Naive thymus-derived CD4-positive, alpha-beta T cell (primary cell): ENCODE data around the gene DHX40. TPM values are rescaled to one million over a fixed set of nuclear protein-coding genes. Genes with fewer than 3 reads are reported as not detected.
"Not testable (repeated sequence)": the region's sequence is repeated elsewhere in the genome, so short reads cannot be mapped to it uniquely, and the experiment has no call there.

Source experiments
- ATAC-seq: fragments of 150-1000 bp; cut with Tn5 transposase; 2 replicates; pipeline ENCODE4 v1.10.0; 2021; ENCODE audit warnings: mild to moderate bottlenecking, moderate library complexity
- CTCF ChIA-PET: fragments of 350-600 bp; sonication (Branson Sonifier 250); formaldehyde crosslinking; loops from one replicate; lab custom pipeline; 2021; ENCODE audit warnings: antibody characterized with exemption; lab: Charles Lee
- POLR2A ChIA-PET: fragments of 350-600 bp; sonication (Branson Sonifier 250); formaldehyde crosslinking; loops from one replicate; lab custom pipeline; 2021; ENCODE audit warnings: antibody characterized with exemption, inconsistent platforms; lab: Charles Lee
- DNase-seq, 9 donors: peaks; one replicate each; pipeline versions ENCODE4 v3.0.0 to v3.0.0-alpha.2; 2020 to 2022; ENCODE audit warnings: mixed read lengths in 1 of 9
- H3K27ac ChIP-seq: one replicate; pipeline ENCODE4 v1.7.0; 2013; ENCODE audit warnings: mild to moderate bottlenecking, low read depth, low read length, moderate library complexity
- H3K27me3 ChIP-seq, 2 donors: one replicate each; pipeline ENCODE4 v1.7.0; 2013; ENCODE audit warnings: low read length in 2 of 2, mild to moderate bottlenecking in 2 of 2, moderate library complexity in 2 of 2; ENCODE audit not compliant: control insufficient read depth in 2 of 2, insufficient read depth in 2 of 2
- H3K36me3 ChIP-seq, 3 experiments: 1 replicate in 2 of 3; 2 replicates in 1 of 3; pipeline ENCODE4 v1.7.0; 2013; ENCODE audit warnings: low read length in 3 of 3, mild to moderate bottlenecking in 3 of 3, moderate library complexity in 1 of 3; ENCODE audit not compliant: insufficient read depth in 3 of 3, control insufficient read depth in 2 of 3
- H3K4me1 ChIP-seq, 2 donors: one replicate each; pipeline ENCODE4 v1.7.0; 2013; ENCODE audit warnings: low read length in 2 of 2, mild to moderate bottlenecking in 2 of 2, moderate library complexity in 1 of 2; ENCODE audit not compliant: control insufficient read depth in 2 of 2, insufficient read depth in 2 of 2
- H3K4me3 ChIP-seq: 2 replicates; pipeline ENCODE4 v1.7.0; 2013; ENCODE audit warnings: mild to moderate bottlenecking, low read length
- H3K9me3 ChIP-seq, 3 experiments: 1 replicate in 2 of 3; 2 replicates in 1 of 3; pipeline ENCODE4 v1.7.0; 2013; ENCODE audit warnings: low read length in 3 of 3; ENCODE audit not compliant: control insufficient read depth in 2 of 3
- H3K27ac Mint-ChIP-seq, 9 donors: one replicate each; pipeline ENCODE4 v1.8.0; 2020 to 2022; ENCODE audit warnings: mixed read lengths in 9 of 9, mild to moderate bottlenecking in 8 of 9, moderate library complexity in 5 of 9, inconsistent platforms in 2 of 9
- H3K27me3 Mint-ChIP-seq, 5 donors: one replicate each; pipeline ENCODE4 v1.8.0; 2021 to 2022; ENCODE audit warnings: mixed read lengths in 5 of 5, mild to moderate bottlenecking in 1 of 5
- H3K36me3 Mint-ChIP-seq, 5 donors: one replicate each; pipeline ENCODE4 v1.8.0; 2020 to 2022; ENCODE audit warnings: mixed read lengths in 5 of 5, mild to moderate bottlenecking in 3 of 5, inconsistent platforms in 1 of 5
- H3K4me1 Mint-ChIP-seq, 7 donors: one replicate each; pipeline ENCODE4 v1.8.0; 2020 to 2022; ENCODE audit warnings: mixed read lengths in 7 of 7, mild to moderate bottlenecking in 3 of 7, inconsistent platforms in 1 of 7
- H3K4me3 Mint-ChIP-seq, 10 donors: one replicate each; pipeline ENCODE4 v1.8.0; 2020 to 2022; ENCODE audit warnings: mild to moderate bottlenecking in 10 of 10, mixed read lengths in 10 of 10, moderate library complexity in 6 of 10, inconsistent platforms in 2 of 10
- H3K9me3 Mint-ChIP-seq, 11 donors: one replicate each; pipeline ENCODE4 v1.8.0; 2020 to 2022; ENCODE audit warnings: mixed read lengths in 11 of 11, mild to moderate bottlenecking in 4 of 11, inconsistent platforms in 1 of 11, moderate library complexity in 1 of 11
- intact Hi-C, 2 donors: fragments of 100-400 bp; cut with micrococcal nuclease; formaldehyde crosslinking; loops; one replicate each; pipeline ENCODE4 v1.15.1; 2023
- polyA plus RNA-seq, 2 donors: library from polyadenylated mRNA; unstranded; fragments of 300-500 nt; fragmentation: Illumina TruSeq; gene quantifications; one replicate each; pipeline ENCODE4 v1.2.3, GENCODE V29; 2021
- total RNA-seq, 6 experiments: library from RNA in 5 of 6; stranded (reverse) in 5 of 6; gene quantifications; 1 replicate in 5 of 6; 2 replicates in 1 of 6; pipeline ENCODE4 v1.2.3 and lab custom pipeline; 2021 to 2026

The DHX40 gene
- total and polyA plus RNA-seq, 7 experiments from 2014 or later: 21.3 to 44.9 (median 28.5) TPM

GRCh38 chr17:59647288-59647687 is 81.9 kb downstream of the DHX40 start:
- Mint-ChIP-seq H3K27me3 (no peaks in the 10 kb centered on the region), H3K27ac (peak overlapping the region in 2 of 9 donors; percentile 2 to 28), H3K4me1 (peaks cover 23 to 73% (median 61%) of the 10 kb centered on the region in 7 donors), H3K36me3 (peaks cover 19 to 52% (median 21%) of the 10 kb centered on the region in 5 donors), H3K4me3 (no peak overlapping the region), H3K9me3 (no peaks in the 10 kb centered on the region)
- DNase-seq: no peak
- Histone ChIP-seq H3K9me3 (no peaks in the 10 kb centered on the region), H3K4me3 (no peak overlapping the region), H3K27ac (no peak overlapping the region), H3K36me3 (peaks cover 0 to 49% (median 4%) of the 10 kb centered on the region in 3 experiments), H3K27me3 (no peaks in the 10 kb centered on the region), H3K4me1 (peaks cover 11% of the 10 kb centered on the region in 2 donors)
- no peak for ATAC-seq
- intact Hi-C loops: no loop called here
- POLR2A ChIA-PET: interaction anchor here (1.2 kb wide), 1 partner anchor 28 kb away, joined by 4 read pairs; no protein-coding TSS in a partner anchor
- CTCF ChIA-PET: no interaction called here

DNA sequence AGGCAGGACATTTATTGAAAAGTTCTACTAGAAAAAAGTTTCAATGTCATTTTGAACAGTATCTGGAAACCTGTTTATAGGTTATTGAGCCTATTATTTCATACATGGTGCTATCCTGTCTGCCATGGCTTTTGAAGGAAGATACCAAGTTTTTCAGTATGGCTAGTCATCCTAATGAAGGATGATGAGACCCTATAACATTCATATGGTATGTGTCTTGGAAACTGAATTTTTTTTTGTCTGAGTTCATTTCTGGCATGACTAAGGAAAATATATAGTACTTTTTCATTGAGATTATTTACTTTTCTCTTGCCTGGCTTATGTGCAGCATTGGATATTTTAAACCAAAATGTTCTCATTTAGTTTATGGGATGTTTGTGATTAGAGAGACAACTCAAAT is 84.5 kb downstream of the DHX40 start:
- DNase-seq (no peak), ATAC-seq (no peak)
- no peaks in the 10 kb centered on the region for H3K9me3 Mint-ChIP-seq
- ChIA-PET POLR2A (no interaction called here), CTCF (no interaction called here)
- H3K27me3 Mint-ChIP-seq: no peaks in the 10 kb centered on the region
- Histone ChIP-seq H3K4me1 (peaks cover 5 to 10% of the 10 kb centered on the region in 2 donors), H3K27me3 (no peaks in the 10 kb centered on the region), H3K36me3 (peaks cover 4 to 49% (median 4%) of the 10 kb centered on the region in 3 experiments), H3K9me3 (no peaks in the 10 kb centered on the region), H3K27ac (no peak overlapping the region), H3K4me3 (no peak overlapping the region)
- no peak overlapping the region for H3K4me3 Mint-ChIP-seq
- H3K36me3 Mint-ChIP-seq: peaks cover 21 to 55% (median 32%) of the 10 kb centered on the region in 5 donors
- H3K27ac Mint-ChIP-seq: peak overlapping the region in 2 of 9 donors; percentile 17 to 19
- H3K4me1 Mint-ChIP-seq: peaks cover 17 to 58% (median 46%) of the 10 kb centered on the region in 7 donors
- intact Hi-C loops: no loop called here

DNA sequence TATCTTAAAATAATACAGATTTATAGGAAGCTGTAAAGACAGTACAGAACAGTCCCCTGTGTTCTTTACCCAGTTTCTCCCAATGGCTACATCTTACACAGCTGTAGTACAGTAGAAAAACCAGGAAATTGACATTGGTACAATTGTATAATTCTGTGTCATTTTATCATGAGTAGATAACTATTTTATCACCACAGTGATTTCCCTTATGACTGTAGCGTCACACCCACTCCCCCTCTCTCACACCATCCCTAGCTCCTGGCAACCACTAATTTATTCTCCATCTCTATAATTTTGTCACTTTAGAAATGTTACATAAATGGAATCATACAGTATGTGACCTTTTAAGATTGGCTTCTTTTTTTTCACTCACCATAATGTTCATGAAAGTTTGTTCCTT is 85.2 kb downstream of the DHX40 start:
- CTCF ChIA-PET: interaction anchor here (0.7 kb wide), 1 partner anchor 42 kb away, joined by 3 read pairs; no protein-coding TSS in a partner anchor
- H3K27ac Mint-ChIP-seq: peak overlapping the region in 3 of 9 donors; percentile 5 to 59 (median 9)

DNA sequence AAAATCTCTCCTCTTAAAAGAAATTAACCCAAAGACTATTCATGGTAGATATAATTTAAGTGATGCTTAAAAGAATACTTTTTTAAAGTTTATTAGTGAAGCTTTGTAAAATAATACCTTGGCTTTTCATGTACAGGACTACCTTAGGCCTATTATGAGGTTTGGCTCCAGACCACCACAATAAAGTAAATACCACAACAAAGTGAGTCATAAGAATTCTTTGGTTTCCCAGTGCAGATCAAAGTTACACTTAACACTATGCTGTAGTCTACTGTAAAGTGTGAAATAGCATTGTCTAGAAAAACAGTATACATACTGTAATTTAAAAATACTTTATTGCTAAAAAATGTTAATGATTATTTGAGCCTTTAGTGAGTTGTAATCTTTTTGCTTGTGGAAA is 85.9 kb downstream of the DHX40 start:
- H3K27me3 Mint-ChIP-seq: no peaks in the 10 kb centered on the region
- Histone ChIP-seq H3K4me1 (peaks cover 5 to 10% of the 10 kb centered on the region in 2 donors), H3K9me3 (no peaks in the 10 kb centered on the region), H3K4me3 (no peak overlapping the region), H3K27me3 (no peaks in the 10 kb centered on the region), H3K36me3 (peaks cover 4 to 55% (median 9%) of the 10 kb centered on the region in 3 experiments), H3K27ac (no peak overlapping the region)
- H3K27ac Mint-ChIP-seq: no peak overlapping the region
- H3K4me3 Mint-ChIP-seq: no peak overlapping the region
- H3K9me3 Mint-ChIP-seq: no peaks in the 10 kb centered on the region
- H3K4me1 Mint-ChIP-seq: peaks cover 15 to 57% (median 43%) of the 10 kb centered on the region in 7 donors
- ChIA-PET POLR2A (interaction anchor here (1.0 kb wide), 1 partner anchor 33 kb away, joined by 4 read pairs; no protein-coding TSS in a partner anchor), CTCF (interaction anchor here (0.7 kb wide), 1 partner anchor 43 kb away, joined by 3 read pairs; no protein-coding TSS in a partner anchor)
- peak; percentile 49 for ATAC-seq
- DNase-seq: peak in 1 of 9 donors; percentile 5
- intact Hi-C loops: no loop called here
- H3K36me3 Mint-ChIP-seq: peaks cover 21 to 56% (median 32%) of the 10 kb centered on the region in 5 donors

More for the DNA sequence above, 85.2 kb downstream of the DHX40 start:
- peak overlapping the region in 1 of 10 donors; percentile 5 for H3K4me3 Mint-ChIP-seq
- Histone ChIP-seq H3K36me3 (peaks cover 6 to 50% (median 8%) of the 10 kb centered on the region in 3 experiments), H3K4me3 (no peak overlapping the region), H3K4me1 (peaks cover 5 to 10% of the 10 kb centered on the region in 2 donors), H3K27me3 (no peaks in the 10 kb centered on the region), H3K9me3 (no peaks in the 10 kb centered on the region), H3K27ac (no peak overlapping the region)
- no peaks in the 10 kb centered on the region for H3K27me3 Mint-ChIP-seq
- peaks cover 21 to 56% (median 32%) of the 10 kb centered on the region in 5 donors for H3K36me3 Mint-ChIP-seq
- DNase-seq: no peak
- intact Hi-C loops: no loop called here
- H3K4me1 Mint-ChIP-seq: peaks cover 15 to 57% (median 43%) of the 10 kb centered on the region in 7 donors
- POLR2A ChIA-PET: no interaction called here
- H3K9me3 Mint-ChIP-seq: no peaks in the 10 kb centered on the region
- no peak for ATAC-seq

GRCh38 chr17:59652119-59652518 is 86.7 kb downstream of the DHX40 start:
- Mint-ChIP-seq H3K4me3 (no peak overlapping the region), H3K4me1 (peaks cover 15 to 50% (median 36%) of the 10 kb centered on the region in 7 donors), H3K36me3 (peaks cover 17 to 50% (median 31%) of the 10 kb centered on the region in 5 donors), H3K9me3 (no peaks in the 10 kb centered on the region), H3K27ac (no peak overlapping the region), H3K27me3 (no peaks in the 10 kb centered on the region)
- no peak for DNase-seq
- CTCF ChIA-PET: interaction anchor here (1.0 kb wide), 1 partner anchor 216 kb away, joined by 5 read pairs; no protein-coding TSS in a partner anchor
- ATAC-seq: no peak
- peaks cover 7 to 61% (median 9%) of the 10 kb centered on the region in 3 experiments for H3K36me3 ChIP-seq
- peaks cover 5 to 10% of the 10 kb centered on the region in 2 donors for H3K4me1 ChIP-seq
- no peaks in the 10 kb centered on the region for H3K27me3 ChIP-seq
- no peak overlapping the region for H3K4me3 ChIP-seq
- no peak overlapping the region for H3K27ac ChIP-seq
- POLR2A ChIA-PET: interaction anchor here (1.0 kb wide), 1 partner anchor 33 kb away, joined by 4 read pairs; no protein-coding TSS in a partner anchor
- no peaks in the 10 kb centered on the region for H3K9me3 ChIP-seq
- intact Hi-C loops: no loop called here

GRCh38 chr17:59656624-59657023 is 91.2 kb downstream of the DHX40 start:
- H3K36me3 Mint-ChIP-seq: peaks cover 15 to 47% (median 36%) of the 10 kb centered on the region in 5 donors
- not testable (repeated sequence) for H3K9me3 Mint-ChIP-seq
- CTCF ChIA-PET: interaction anchor here (0.6 kb wide), 1 partner anchor 50 kb away, joined by 3 read pairs; the partner anchor contains the start of gene PTRH2

More at GRCh38 chr17:59656624-59657023, 91.2 kb downstream of the DHX40 start:
- POLR2A ChIA-PET: interaction anchor here (0.7 to 0.8 kb wide), 3 partner anchors 13 to 19 kb away, joined by 3 to 5 read pairs (median 4); no protein-coding TSS in a partner anchor
- H3K27me3 ChIP-seq, H3K9me3 ChIP-seq, H3K4me1 ChIP-seq, DNase-seq, H3K4me3 Mint-ChIP-seq, H3K27me3 Mint-ChIP-seq, H3K27ac Mint-ChIP-seq, H3K27ac ChIP-seq, intact Hi-C loops, H3K4me3 ChIP-seq: not testable (repeated sequence)
- peaks cover 0 to 22% (median 7%) of the 10 kb centered on the region in 7 donors for H3K4me1 Mint-ChIP-seq
- peak; percentile 61 for ATAC-seq
- H3K36me3 ChIP-seq: peaks cover 10 to 59% (median 13%) of the 10 kb centered on the region in 3 experiments
